H1 (cell line): Measurements from ENCODE around the gene STAC2. TPM values are rescaled to one million over a fixed set of nuclear protein-coding genes. Genes with fewer than 3 reads are reported as not detected.

ENCODE experiments used
- CTCF ChIA-PET: fragments of 300-600 bp; sonication (Branson Sonifier 250); formaldehyde crosslinking; loops from one replicate; lab custom pipeline; 2021; ENCODE audit not compliant: partially characterized antibody; lab: Charles Lee
- POLR2A ChIA-PET: fragments of 300-600 bp; sonication (Branson Sonifier 250); formaldehyde crosslinking; loops from one replicate; lab custom pipeline; 2021; ENCODE audit warnings: inconsistent platforms; ENCODE audit not compliant: partially characterized antibody; lab: Charles Lee
- DNase-seq, 2 experiments: peaks; one replicate each; pipeline versions ENCODE4 v3.0.0 to v3.0.0-alpha.2; 2010 to 2022; ENCODE audit warnings: low spot score in 2 of 2, low read depth in 1 of 2, mixed read lengths in 1 of 2
- FAIRE-seq: peaks from 2 replicates; lab custom pipeline; 2011; peaks lifted over from hg19 to GRCh38; lab: Jason Lieb, UNC
- H2AFZ ChIP-seq: 2 replicates; pipeline ENCODE4 v1.8.1; 2012; ENCODE audit warnings: low read length, inconsistent platforms
- H2AK5ac ChIP-seq: 2 replicates; pipeline ENCODE4 v1.6.1; 2013; ENCODE audit warnings: low read depth, low read length
- H2BK120ac ChIP-seq: replicated peaks from 2 replicates; pipeline ENCODE3; 2013; ENCODE audit warnings: low read depth, low read length, inconsistent platforms
- H2BK12ac ChIP-seq: 2 replicates; pipeline ENCODE4 v1.6.1; 2013; ENCODE audit warnings: low read depth, low read length
- H2BK15ac ChIP-seq: 2 replicates; pipeline ENCODE4 v1.6.1; 2013; ENCODE audit warnings: low read length
- H2BK20ac ChIP-seq: 2 replicates; pipeline ENCODE4 v1.6.1; 2013; ENCODE audit warnings: low read length
- H2BK5ac ChIP-seq: 2 replicates; pipeline ENCODE4 v1.6.1; 2013; ENCODE audit warnings: low read depth, low read length
- H3K14ac ChIP-seq: 2 replicates; pipeline ENCODE4 v1.6.1; 2013; ENCODE audit warnings: inconsistent platforms; ENCODE audit not compliant: insufficient read length
- H3K18ac ChIP-seq: 2 replicates; pipeline ENCODE4 v1.6.1; 2013; ENCODE audit warnings: low read length; ENCODE audit errors: extremely low read depth
- H3K23ac ChIP-seq: 2 replicates; pipeline ENCODE4 v1.6.1; 2013; ENCODE audit warnings: inconsistent platforms; ENCODE audit not compliant: insufficient read length
- H3K23me2 ChIP-seq: 2 replicates; pipeline ENCODE4 v1.6.1; 2013; ENCODE audit warnings: low read depth, low read length
- H3K27ac ChIP-seq: 2 replicates; pipeline ENCODE4 v1.6.1; 2011; ENCODE audit warnings: low read depth, low read length, inconsistent platforms
- H3K27me3 ChIP-seq, 4 experiments: replicated peaks in 1 of 4; 1 replicate in 1 of 4; 2 replicates in 3 of 4; pipeline versions ENCODE4 v1.6.1 to v1.8.1; 2011 to 2013; ENCODE audit warnings: low read length in 3 of 4, mild to moderate bottlenecking in 3 of 4, inconsistent platforms in 2 of 4, mixed read lengths in 2 of 4, moderate library complexity in 1 of 4; ENCODE audit not compliant: control insufficient read depth in 3 of 4, insufficient read depth in 3 of 4; ENCODE audit errors: extremely low read depth in 1 of 4
- H3K36me3 ChIP-seq, 4 experiments: 2 replicates each; pipeline versions ENCODE4 v1.6.1 to v1.8.1; 2011 to 2013; ENCODE audit warnings: mild to moderate bottlenecking in 4 of 4, low read length in 3 of 4, moderate library complexity in 2 of 4, control low read depth in 1 of 4, inconsistent platforms in 1 of 4; ENCODE audit not compliant: insufficient read depth in 4 of 4, control insufficient read depth in 2 of 4
- H3K4ac ChIP-seq: replicated peaks from 2 replicates; pipeline ENCODE3; 2013; ENCODE audit warnings: low read length, low read depth, mixed read lengths, inconsistent platforms; ENCODE audit not compliant: insufficient read length
- H3K4me1 ChIP-seq, 4 experiments: replicated peaks in 1 of 4; 1 replicate in 1 of 4; 2 replicates in 3 of 4; pipeline versions ENCODE4 v1.6.1 to v1.8.1; 2011 to 2013; ENCODE audit warnings: low read length in 3 of 4, inconsistent platforms in 2 of 4, mixed read lengths in 1 of 4; ENCODE audit not compliant: insufficient read depth in 4 of 4, control insufficient read depth in 3 of 4
- H3K4me2 ChIP-seq, 2 experiments: 2 replicates each; pipeline versions ENCODE4 v1.6.1 to v1.8.1; 2011 to 2013; ENCODE audit warnings: low read depth in 2 of 2, low read length in 2 of 2, control low read depth in 1 of 2, inconsistent platforms in 1 of 2, mild to moderate bottlenecking in 1 of 2; ENCODE audit not compliant: insufficient read depth in 1 of 2
- H3K4me3 ChIP-seq, 4 experiments: fragments of 200-600, 300-600 bp in 1 of 4; sonication (generic), shearing (Covaris generic), sonication (Bioruptor Twin) in 1 of 4; 2 replicates each; pipeline versions ENCODE4 v1.5.1 to v1.8.1; 2011 to 2016; ENCODE audit warnings: low read length in 4 of 4, low read depth in 3 of 4, control low read depth in 2 of 4, inconsistent platforms in 2 of 4, mild to moderate bottlenecking in 2 of 4, mixed read lengths in 1 of 4, moderate library complexity in 1 of 4; ENCODE audit not compliant: insufficient read depth in 2 of 4; ENCODE audit errors: extremely low read depth in 1 of 4
- H3K56ac ChIP-seq: replicated peaks from 2 replicates; pipeline ENCODE3; 2013; ENCODE audit warnings: low read depth, mild to moderate bottlenecking, mixed read lengths, low read length, inconsistent platforms; ENCODE audit not compliant: insufficient read length
- H3K79me1 ChIP-seq: 2 replicates; pipeline ENCODE4 v1.6.1; 2013; ENCODE audit warnings: low read depth, low read length, control low read depth
- H3K79me2 ChIP-seq, 2 experiments: 2 replicates each; pipeline versions ENCODE4 v1.6.1 to v1.8.1; 2012 to 2013; ENCODE audit warnings: low read length in 2 of 2, mild to moderate bottlenecking in 2 of 2, inconsistent platforms in 1 of 2; ENCODE audit not compliant: insufficient read depth in 2 of 2, control insufficient read depth in 1 of 2
- H3K9ac ChIP-seq, 4 experiments: replicated peaks in 1 of 4; 1 replicate in 1 of 4; 2 replicates in 3 of 4; pipeline versions ENCODE4 v1.6.1 to v1.8.1; 2011 to 2013; ENCODE audit warnings: low read depth in 3 of 4, low read length in 3 of 4, control low read depth in 2 of 4, mild to moderate bottlenecking in 2 of 4, moderate library complexity in 2 of 4, inconsistent platforms in 1 of 4; ENCODE audit errors: extremely low read depth in 1 of 4
- H3K9me3 ChIP-seq, 2 experiments: 2 replicates each; pipeline versions ENCODE4 v1.6.1 to v1.8.1; 2012 to 2013; ENCODE audit warnings: mild to moderate bottlenecking in 2 of 2, moderate library complexity in 2 of 2, control low read depth in 1 of 2, inconsistent platforms in 1 of 2, low read depth in 1 of 2, low read length in 1 of 2, mixed read lengths in 1 of 2; ENCODE audit not compliant: insufficient read depth in 2 of 2
- H4K20me1 ChIP-seq, 2 experiments: replicated peaks in 1 of 2; 2 replicates each; pipeline versions ENCODE3 to v1.8.1; 2011 to 2013; ENCODE audit warnings: inconsistent platforms in 2 of 2, low read length in 2 of 2, mild to moderate bottlenecking in 1 of 2; ENCODE audit not compliant: insufficient read depth in 2 of 2, control insufficient read depth in 1 of 2
- H4K5ac ChIP-seq: 2 replicates; pipeline ENCODE4 v1.6.1; 2013; ENCODE audit warnings: low read length, low read depth, mixed read lengths, inconsistent platforms; ENCODE audit not compliant: insufficient read length
- H4K8ac ChIP-seq: 2 replicates; pipeline ENCODE4 v1.8.0; 2013; ENCODE audit warnings: mild to moderate bottlenecking, moderate library complexity, low read length, inconsistent platforms; ENCODE audit not compliant: insufficient read depth; ENCODE audit errors: extremely low read depth
- H4K91ac ChIP-seq: replicated peaks from 2 replicates; pipeline ENCODE3; 2013; ENCODE audit warnings: low read length, mixed read lengths, inconsistent platforms; ENCODE audit not compliant: insufficient read length
- GABPA ChIP-seq: IDR thresholded peaks from 2 replicates; pipeline ENCODE4 v1.6.1; 2011; ENCODE audit warnings: mild to moderate bottlenecking, low read length, moderate library complexity, borderline replicate concordance; ENCODE audit not compliant: insufficient read depth
- KDM4A ChIP-seq: IDR thresholded peaks from one replicate; pipeline ENCODE4 v1.7.1; 2012; ENCODE audit warnings: low read depth, mild to moderate bottlenecking, moderate library complexity, low read length, inconsistent platforms; ENCODE audit not compliant: severe bottlenecking
- SP4 ChIP-seq: IDR thresholded peaks from 2 replicates; pipeline ENCODE4 v1.6.1; 2012; ENCODE audit warnings: low read length, inconsistent platforms
- SRF ChIP-seq: IDR thresholded peaks from 2 replicates; pipeline ENCODE4 v1.6.1; 2011; ENCODE audit warnings: mild to moderate bottlenecking, low read depth, low read length, moderate library complexity
- WGBS, 2 experiments: shearing (Covaris generic) in 1 of 2; methylation state at CpG; one replicate each; pipeline versions ENCODE4 v1.1.6 to v1.1.7; 2013 to 2015; ENCODE audit warnings: low lambda C conversion rate in 2 of 2, mixed read lengths in 2 of 2, inconsistent platforms in 1 of 2, low coverage in 1 of 2, missing lambda C conversion rate in 1 of 2; ENCODE audit not compliant: insufficient replicate concordance in 2 of 2, insufficient coverage in 1 of 2, insufficient read length in 1 of 2; ENCODE audit errors: extremely low coverage in 1 of 2, missing lambda C conversion rate in 1 of 2; 5-methylcytosine and 5-hydroxymethylcytosine counted together
- polyA plus RNA-seq, 7 experiments: library from polyadenylated mRNA; depleted of rRNA in 3 of 7; stranded (reverse) in 5 of 7; unstranded in 2 of 7; fragments of >200 nt in 5 of 7; fragments of 200-250 nt in 2 of 7; gene quantifications; 1 replicate in 5 of 7; 2 replicates in 1 of 7; 4 replicates in 1 of 7; pipeline versions ENCODE4 v1.2.1 to v1.2.3, GENCODE V29; 2011 to 2013; ENCODE audit warnings: missing spikeins in 2 of 7, mixed read lengths in 2 of 7
- total RNA-seq: library from RNA; stranded (reverse); fragmentation: NEBNext Ultra II Directional; extraction: Animal tissue kit (Norgen Biotek cat#: 25700); gene quantifications from 2 replicates; pipeline ENCODE4 v1.2.1, GENCODE V29; 2021
- TF ChIP-seq, protein P1 (sequence below): IDR thresholded peaks from 2 replicates; pipeline ENCODE4 v1.6.1; 2012; ENCODE audit warnings: inconsistent platforms
- TF ChIP-seq, protein P2 (sequence below): IDR thresholded peaks from 2 replicates; pipeline ENCODE4 v1.6.1; 2012; ENCODE audit warnings: inconsistent platforms

The STAC2 gene
- total and polyA plus RNA-seq, 2 of the 8 experiments (the other 6 are each of a cell fraction or from before 2014, with no cell fraction given): 1.5 to 6.0 TPM

DNA sequence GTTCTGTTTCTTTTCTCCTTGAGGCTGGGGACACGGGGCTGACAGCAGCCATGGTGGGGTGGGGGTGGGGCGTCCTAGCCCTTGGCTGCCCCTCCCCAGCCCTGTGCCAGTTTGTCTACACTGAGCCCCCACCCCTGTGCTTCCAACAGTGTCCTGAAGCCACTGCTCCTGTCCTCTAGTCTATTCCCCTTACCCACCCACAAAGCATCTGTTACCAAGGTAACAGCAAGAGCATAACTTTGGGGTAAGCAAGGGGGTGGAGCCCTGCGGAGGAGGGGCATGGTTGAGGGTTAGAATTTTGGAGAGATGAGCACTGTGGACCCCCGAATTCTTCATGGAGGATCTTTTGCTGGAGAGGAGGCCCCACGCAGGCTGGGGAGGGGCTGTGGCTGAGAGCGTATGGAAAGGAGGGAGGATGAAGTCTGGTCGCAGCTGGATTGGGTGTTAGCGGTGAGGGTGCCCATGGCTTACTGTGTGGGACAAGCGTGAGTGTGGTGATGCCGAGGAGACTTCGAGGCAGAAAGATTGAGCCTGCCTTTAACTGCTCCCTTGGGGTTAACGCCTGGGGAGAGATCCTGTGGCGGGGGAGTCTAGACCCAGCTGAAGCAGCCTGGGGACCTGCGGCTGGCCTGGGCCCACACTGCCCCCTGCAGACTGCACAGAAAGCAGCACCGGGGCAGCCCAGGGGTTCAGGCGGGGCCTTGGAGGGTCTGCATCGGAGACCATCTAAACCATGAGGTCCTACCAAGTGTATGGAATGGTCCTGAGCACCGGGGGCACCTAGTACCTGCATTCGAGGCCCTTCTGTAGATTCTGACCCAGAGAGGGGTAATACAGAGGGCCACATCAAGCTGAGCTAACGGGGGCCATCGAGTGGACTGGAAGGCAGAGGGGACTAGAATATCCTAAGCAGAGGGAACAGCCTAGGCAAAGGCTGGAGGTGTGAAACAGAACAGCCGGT is 6.1 kb upstream of the STAC2 start:
- Histone ChIP-seq H3K56ac (no peak overlapping the region), H4K91ac (peak overlapping the region; percentile 67), H4K20me1 (no peaks in the 10 kb centered on the region), H3K23ac (no peak overlapping the region), H2BK15ac (peak overlapping the region; percentile 95), H4K5ac (peak overlapping the region; percentile 16), H3K14ac (no peak overlapping the region), H3K4ac (no peak overlapping the region), H3K79me1 (no peaks in the 10 kb centered on the region), H3K27ac (no peak overlapping the region), H3K4me1 (peaks cover 0 to 14% (median 7%) of the 10 kb centered on the region in 4 experiments; a peak in 5 of 7 replicates), H3K9ac (peak overlapping the region in 2 of 4 experiments; percentile 10 to 36; a peak in 2 of 7 replicates), H3K27me3 (no peaks in the 10 kb centered on the region), H3K36me3 (no peaks in the 10 kb centered on the region), H3K79me2 (no peaks in the 10 kb centered on the region), H2AFZ (peak overlapping the region; percentile 99), H4K8ac (no peak overlapping the region), H3K4me3 (peak overlapping the region in 3 of 4 experiments; percentile 40 to 53 (median 47); a peak in 6 of 8 replicates), H2BK5ac (no peak overlapping the region), H2AK5ac (no peak overlapping the region), H3K4me2 (peak overlapping the region; percentile 20 to 94), H3K23me2 (peaks cover 2% of the 10 kb centered on the region; the same call in 1 of the 2 replicates), H2BK12ac (peak overlapping the region; percentile 78; the same call in 1 of the 2 replicates), H2BK20ac (0 out of 2 replicates have a peak overlapping the region, but pooled peaks have one; percentile 27), H3K18ac (peak overlapping the region; percentile 64; the same call in 1 of the 2 replicates), H3K9me3 (no peaks in the 10 kb centered on the region), H2BK120ac (no peak overlapping the region)
- POLR2A ChIA-PET: interaction anchor here (1.1 to 4.2 kb wide), 6 partner anchors 9 to 57 kb away, joined by 3 to 29 read pairs (median 10); partner anchors contain the start of gene RPL19
- CTCF ChIA-PET: interaction anchor here (0.9 to 21.2 kb wide), 12 partner anchors 19 to 69 kb away, joined by 3 to 982 read pairs (median 5); partner anchors contain the start of gene RPL19
- DNase-seq (peak in 1 of 2 experiments; percentile 89), FAIRE-seq (no peak)
- WGBS, 2 experiments: 22% methylated on average over 22 of the region's 22 CpGs; no CpG with 5 or more reads in 1 of the 2 experiments
- TF ChIP-seq SRF: no peak
- peak; percentile 37; the same call in 1 of the 2 replicates for TF ChIP-seq GABPA
- TF ChIP-seq, protein P1, sequence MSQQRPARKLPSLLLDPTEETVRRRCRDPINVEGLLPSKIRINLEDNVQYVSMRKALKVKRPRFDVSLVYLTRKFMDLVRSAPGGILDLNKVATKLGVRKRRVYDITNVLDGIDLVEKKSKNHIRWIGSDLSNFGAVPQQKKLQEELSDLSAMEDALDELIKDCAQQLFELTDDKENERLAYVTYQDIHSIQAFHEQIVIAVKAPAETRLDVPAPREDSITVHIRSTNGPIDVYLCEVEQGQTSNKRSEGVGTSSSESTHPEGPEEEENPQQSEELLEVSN: peak; percentile 80
- TF ChIP-seq KDM4A: no peak
- 0 out of 2 replicates have a peak, but pooled peaks have one; percentile 27 for TF ChIP-seq SP4
- TF ChIP-seq, protein P2, sequence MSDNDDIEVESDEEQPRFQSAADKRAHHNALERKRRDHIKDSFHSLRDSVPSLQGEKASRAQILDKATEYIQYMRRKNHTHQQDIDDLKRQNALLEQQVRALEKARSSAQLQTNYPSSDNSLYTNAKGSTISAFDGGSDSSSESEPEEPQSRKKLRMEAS: peak; percentile 54
